HL-60 (cell line): Measurements from ENCODE around the gene BRD4.

Experiments
- DNase-seq, 2 experiments: peaks; one replicate each; pipeline ENCODE4 v3.0.0-alpha.2; 2010 to 2020; ENCODE audit warnings: low read depth in 1 of 2, low spot score in 1 of 2
- H3K27ac ChIP-seq: fragments of 250-450 bp; sonication (Bioruptor Pico); replicated peaks from 2 replicates; pipeline ENCODE4 v1.5.1; 2020; ENCODE audit warnings: mild to moderate bottlenecking, moderate library complexity
- H3K27me3 ChIP-seq: fragments of 250-450 bp; sonication (Bioruptor Pico); 2 replicates; pipeline ENCODE4 v1.5.1; 2021; ENCODE audit warnings: mild to moderate bottlenecking, moderate library complexity; ENCODE audit not compliant: insufficient read depth, poor library complexity, severe bottlenecking
- H3K4me3 ChIP-seq: replicated peaks from 2 replicates; pipeline ENCODE4 v1.5.1; 2011; ENCODE audit warnings: mild to moderate bottlenecking, control low read depth, low read length; ENCODE audit not compliant: insufficient read depth
- GABPA ChIP-seq: IDR thresholded peaks from 2 replicates; pipeline ENCODE4 v1.6.1; 2012; ENCODE audit warnings: low read depth
- POLR2AphosphoS5 ChIP-seq: IDR thresholded peaks from 2 replicates; pipeline ENCODE4 v1.6.1; 2012; ENCODE audit warnings: low read depth
- SPI1 ChIP-seq: IDR thresholded peaks from 2 replicates; pipeline ENCODE4 v1.6.1; 2012; ENCODE audit warnings: low read depth, mild to moderate bottlenecking, borderline replicate concordance
- TF ChIP-seq, protein P1 (sequence below): IDR thresholded peaks from 2 replicates; pipeline ENCODE4 v1.6.1; 2012; ENCODE audit warnings: low read depth; ENCODE audit not compliant: insufficient replicate concordance
- TF ChIP-seq, protein P2 (sequence below): IDR thresholded peaks from one replicate; pipeline ENCODE4 v1.5.1; 2011; ENCODE audit warnings: low read length, control low read depth, inconsistent platforms; ENCODE audit not compliant: insufficient read depth

Gene BRD4

DNA sequence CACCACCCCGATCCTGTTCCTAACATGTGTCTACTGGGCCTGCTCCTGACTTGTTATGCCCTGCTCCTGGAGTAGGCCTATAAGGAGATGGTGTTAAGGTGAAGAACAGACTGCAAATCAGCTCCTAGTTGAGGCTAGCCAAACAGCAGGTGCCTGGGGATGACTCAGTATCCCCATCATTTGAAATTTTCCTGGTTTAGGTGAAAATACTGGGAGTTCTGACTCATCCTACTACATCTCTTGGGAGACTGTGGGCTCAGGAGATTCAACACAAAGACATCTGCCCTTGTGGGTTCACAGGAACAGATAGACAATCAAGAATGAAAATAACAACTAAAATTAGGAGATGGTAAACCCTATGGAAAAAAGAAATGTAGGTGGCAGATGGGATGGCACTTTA is 41.2 kb downstream of the BRD4 start:
- no peak for DNase-seq
- H3K27me3 ChIP-seq = no peaks in the 10 kb centered on the region
- no peak overlapping the region for H3K4me3 ChIP-seq
- TF ChIP-seq POLR2AphosphoS5 (no peak), GABPA (no peak), SPI1 (no peak)
- TF ChIP-seq, protein P1, sequence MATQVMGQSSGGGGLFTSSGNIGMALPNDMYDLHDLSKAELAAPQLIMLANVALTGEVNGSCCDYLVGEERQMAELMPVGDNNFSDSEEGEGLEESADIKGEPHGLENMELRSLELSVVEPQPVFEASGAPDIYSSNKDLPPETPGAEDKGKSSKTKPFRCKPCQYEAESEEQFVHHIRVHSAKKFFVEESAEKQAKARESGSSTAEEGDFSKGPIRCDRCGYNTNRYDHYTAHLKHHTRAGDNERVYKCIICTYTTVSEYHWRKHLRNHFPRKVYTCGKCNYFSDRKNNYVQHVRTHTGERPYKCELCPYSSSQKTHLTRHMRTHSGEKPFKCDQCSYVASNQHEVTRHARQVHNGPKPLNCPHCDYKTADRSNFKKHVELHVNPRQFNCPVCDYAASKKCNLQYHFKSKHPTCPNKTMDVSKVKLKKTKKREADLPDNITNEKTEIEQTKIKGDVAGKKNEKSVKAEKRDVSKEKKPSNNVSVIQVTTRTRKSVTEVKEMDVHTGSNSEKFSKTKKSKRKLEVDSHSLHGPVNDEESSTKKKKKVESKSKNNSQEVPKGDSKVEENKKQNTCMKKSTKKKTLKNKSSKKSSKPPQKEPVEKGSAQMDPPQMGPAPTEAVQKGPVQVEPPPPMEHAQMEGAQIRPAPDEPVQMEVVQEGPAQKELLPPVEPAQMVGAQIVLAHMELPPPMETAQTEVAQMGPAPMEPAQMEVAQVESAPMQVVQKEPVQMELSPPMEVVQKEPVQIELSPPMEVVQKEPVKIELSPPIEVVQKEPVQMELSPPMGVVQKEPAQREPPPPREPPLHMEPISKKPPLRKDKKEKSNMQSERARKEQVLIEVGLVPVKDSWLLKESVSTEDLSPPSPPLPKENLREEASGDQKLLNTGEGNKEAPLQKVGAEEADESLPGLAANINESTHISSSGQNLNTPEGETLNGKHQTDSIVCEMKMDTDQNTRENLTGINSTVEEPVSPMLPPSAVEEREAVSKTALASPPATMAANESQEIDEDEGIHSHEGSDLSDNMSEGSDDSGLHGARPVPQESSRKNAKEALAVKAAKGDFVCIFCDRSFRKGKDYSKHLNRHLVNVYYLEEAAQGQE = no peak
- TF ChIP-seq, protein P2, sequence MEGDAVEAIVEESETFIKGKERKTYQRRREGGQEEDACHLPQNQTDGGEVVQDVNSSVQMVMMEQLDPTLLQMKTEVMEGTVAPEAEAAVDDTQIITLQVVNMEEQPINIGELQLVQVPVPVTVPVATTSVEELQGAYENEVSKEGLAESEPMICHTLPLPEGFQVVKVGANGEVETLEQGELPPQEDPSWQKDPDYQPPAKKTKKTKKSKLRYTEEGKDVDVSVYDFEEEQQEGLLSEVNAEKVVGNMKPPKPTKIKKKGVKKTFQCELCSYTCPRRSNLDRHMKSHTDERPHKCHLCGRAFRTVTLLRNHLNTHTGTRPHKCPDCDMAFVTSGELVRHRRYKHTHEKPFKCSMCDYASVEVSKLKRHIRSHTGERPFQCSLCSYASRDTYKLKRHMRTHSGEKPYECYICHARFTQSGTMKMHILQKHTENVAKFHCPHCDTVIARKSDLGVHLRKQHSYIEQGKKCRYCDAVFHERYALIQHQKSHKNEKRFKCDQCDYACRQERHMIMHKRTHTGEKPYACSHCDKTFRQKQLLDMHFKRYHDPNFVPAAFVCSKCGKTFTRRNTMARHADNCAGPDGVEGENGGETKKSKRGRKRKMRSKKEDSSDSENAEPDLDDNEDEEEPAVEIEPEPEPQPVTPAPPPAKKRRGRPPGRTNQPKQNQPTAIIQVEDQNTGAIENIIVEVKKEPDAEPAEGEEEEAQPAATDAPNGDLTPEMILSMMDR = no peak
- H3K27ac ChIP-seq = no peak overlapping the region

DNA sequence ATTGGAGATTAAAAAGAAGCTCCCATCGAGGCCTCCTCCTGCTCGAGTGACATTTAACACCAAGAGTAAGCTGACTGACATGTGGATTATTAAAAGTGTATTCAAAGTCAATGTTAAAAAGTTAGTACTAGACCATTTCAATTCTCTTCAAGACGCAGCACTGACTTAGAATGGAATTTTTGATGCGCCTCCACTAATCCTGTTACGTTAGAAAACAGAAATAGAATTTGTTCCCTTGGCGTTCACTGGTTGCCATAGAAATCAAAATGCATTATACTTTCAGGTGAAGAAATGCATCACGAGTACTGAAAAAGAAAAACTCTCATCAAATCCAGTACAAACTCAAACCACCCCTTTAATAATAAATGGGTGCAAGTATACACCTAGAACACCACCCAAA is 42.2 kb downstream of the BRD4 start:
- no peak for TF ChIP-seq POLR2AphosphoS5
- TF ChIP-seq, protein P2 = no peak
- TF ChIP-seq GABPA = no peak
- TF ChIP-seq, protein P1 = no peak
- no peak for TF ChIP-seq SPI1
- Histone ChIP-seq H3K4me3 (no peak overlapping the region), H3K27me3 (no peaks in the 10 kb centered on the region), H3K27ac (no peak overlapping the region)
- no peak for DNase-seq

DNA sequence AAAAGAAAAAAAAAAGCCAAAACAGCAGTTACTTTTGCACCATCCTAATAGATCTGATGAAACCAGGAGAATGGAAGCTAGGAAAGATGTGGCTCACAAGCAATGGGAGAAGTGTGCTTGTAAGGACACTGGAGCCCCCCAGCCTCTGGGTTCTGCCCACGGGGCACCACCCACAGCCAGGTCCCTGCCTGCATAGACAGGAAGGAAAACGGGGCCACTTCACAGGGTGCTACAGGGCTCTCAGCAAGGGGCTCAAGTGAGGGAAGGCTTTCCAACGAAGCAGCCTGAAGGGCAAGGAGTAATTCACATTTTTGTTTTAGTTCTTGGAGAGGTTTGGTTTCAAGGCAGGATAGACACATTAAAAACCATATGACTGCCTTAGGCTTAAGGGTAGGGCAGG is 42.7 kb downstream of the BRD4 start:
- Histone ChIP-seq H3K27ac (no peak overlapping the region), H3K27me3 (no peaks in the 10 kb centered on the region), H3K4me3 (no peak overlapping the region)
- no peak for DNase-seq
- TF ChIP-seq, protein P1 = no peak
- TF ChIP-seq, protein P2 = no peak
- TF ChIP-seq POLR2AphosphoS5 = no peak
- no peak for TF ChIP-seq GABPA
- no peak for TF ChIP-seq SPI1
